Fibroblast of skin of back (primary cell): Measurements from ENCODE around the gene ADGB. TPM values are rescaled to one million over a fixed set of nuclear protein-coding genes. Genes with fewer than 3 reads are reported as not detected.
A peak's percentile ranks its signal among the peaks of the same experiment; 100 is the strongest.
"Not testable (repeated sequence)": the region's sequence is repeated elsewhere in the genome, so short reads cannot be mapped to it uniquely, and the experiment has no call there.

ENCODE experiments used
- DNase-seq: peaks from one replicate; pipeline ENCODE4 v3.0.0-alpha.2; 2013
- polyA plus RNA-seq, 2 experiments: library from polyadenylated mRNA; unstranded; fragments of 120-200 nt; gene quantifications; one replicate each; pipeline ENCODE4 v1.2.1, GENCODE V29; 2013; ENCODE audit not compliant: insufficient read length in 2 of 2

The ADGB gene
- not detected for polyA plus RNA-seq (2013, experiment 1 of 2; ENCODE audit: insufficient read length)
- polyA plus RNA-seq (2013, experiment 2 of 2; ENCODE audit: insufficient read length) = not detected

DNA sequence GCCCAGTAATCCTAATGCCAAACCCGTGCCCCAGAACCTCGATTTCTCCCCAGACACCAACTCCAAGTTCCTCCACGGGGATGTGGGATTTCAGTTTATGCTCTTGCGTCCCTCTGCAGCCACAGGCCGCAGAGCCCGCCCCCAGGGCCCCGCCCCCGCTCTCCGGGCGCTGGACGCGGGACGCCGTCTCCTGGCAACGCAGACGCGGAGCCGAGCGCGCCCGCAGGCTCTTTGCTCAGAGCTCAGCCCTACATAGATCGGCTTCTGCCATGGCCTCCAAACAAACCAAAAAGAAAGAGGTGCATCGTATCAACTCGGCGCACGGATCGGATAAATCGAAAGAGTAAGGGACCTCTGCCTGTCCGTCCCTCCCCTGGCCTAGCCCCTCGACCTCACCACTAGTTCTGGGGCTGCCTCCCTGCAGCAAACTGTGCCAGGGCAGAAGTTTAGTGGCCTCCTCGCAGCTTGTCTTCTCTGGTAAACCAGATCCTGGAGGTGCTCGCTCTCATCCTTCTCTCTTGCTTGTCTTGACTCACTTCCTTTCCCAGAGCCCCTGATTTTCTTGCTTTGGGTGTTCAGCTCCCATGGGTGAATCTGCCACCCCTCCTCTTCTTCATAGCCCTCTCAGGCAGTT, at the start of gene ADGB:
Gene ADGB (plus strand): TSS at position 201 of the 634 bp plus-strand sequence. CDS start 69 bp downstream, at position 270.
- peak; percentile 55 for DNase-seq

DNA sequence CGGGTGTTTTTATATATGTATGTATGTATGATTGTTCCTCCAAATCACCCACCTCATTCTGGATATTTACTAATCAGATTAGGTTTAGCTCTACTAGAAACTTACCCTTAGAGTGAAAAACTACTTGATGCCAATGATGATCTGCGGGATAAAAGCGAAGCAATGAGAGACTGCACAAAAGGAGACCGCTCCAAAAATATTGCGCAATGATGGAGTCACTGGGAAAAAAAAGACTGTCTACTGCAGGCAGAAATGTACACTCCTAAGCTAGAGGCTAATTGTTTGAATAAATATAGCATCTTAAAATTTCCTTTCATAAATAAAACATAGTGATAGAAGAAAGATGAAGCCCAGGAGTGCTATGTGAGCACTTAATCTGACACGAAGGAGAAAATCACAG, 47.9 kb upstream of the ADGB start:
- peak; percentile 26 for DNase-seq

DNA sequence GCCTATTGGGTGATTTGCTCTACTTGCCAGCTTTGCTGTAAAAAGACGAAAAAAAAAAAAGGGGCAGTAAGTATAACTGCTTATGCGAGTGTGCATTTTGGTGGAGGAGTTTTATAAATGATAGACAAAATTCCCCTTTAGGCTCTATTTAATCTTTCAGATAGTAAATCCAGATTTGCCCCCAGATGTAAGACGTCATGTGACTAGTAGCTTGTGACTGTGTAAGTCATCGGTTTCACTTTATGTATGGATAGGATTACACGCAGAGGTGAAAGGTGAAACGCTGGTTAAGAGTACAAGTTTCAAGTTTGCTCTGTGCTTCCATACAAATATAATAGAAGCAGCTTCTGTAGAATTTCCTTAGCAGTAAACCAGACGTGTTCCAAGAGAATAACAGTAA, 47.2 kb upstream of the ADGB start:
- no peak for DNase-seq

DNA sequence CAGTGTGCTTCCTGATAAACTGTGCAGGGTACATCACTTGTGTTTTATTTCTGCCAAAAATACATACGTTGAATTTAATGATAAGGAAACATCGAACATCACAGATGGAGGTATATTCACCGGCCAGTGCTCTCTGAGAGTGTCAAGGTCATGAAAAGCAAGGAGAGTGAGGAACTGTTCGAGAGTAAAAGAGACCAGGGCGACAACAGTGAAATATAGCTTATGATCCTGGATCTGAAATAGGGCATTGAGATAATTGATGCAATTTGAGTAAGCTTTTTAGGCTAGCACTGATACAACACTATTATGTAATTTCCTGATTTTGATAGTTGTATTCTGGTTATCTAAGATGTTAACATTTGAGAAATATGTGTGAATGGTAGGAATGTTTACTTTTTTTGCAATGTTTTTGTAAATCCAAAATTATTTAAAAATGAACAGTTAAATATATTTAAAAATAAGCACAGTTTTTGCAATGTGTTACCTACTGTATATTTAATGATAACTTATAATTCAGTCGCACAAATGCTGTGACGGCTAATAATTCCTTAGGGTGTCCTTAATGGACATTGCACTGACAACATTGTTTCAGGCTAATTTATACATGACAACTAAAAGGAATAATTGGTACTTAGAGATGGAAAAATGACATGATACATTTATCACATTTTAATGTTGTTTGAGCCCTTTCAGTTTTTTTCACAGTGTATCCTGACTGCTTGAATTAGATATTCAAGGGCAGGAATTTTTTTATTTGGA, 45.2 kb upstream of the ADGB start:
- no peak for DNase-seq

DNA sequence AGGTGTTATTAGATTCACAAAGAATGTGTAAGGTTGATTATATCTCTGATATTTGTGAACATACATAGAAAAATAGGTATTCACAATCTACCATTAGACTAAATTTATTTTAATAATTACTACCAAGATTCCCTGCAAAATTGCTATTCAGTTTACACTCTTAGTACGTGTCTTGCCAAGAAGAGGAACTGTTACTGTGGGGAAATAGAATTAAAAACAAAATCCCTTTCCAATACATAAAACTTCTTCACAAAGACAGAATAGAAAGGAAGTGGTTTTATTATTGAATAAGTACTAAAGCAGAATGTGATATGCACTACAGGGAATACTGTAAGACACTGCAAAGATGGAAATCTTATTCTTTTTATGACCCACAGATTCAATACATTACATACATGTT, 38.2 kb upstream of the ADGB start:
- DNase-seq = no peak

DNA sequence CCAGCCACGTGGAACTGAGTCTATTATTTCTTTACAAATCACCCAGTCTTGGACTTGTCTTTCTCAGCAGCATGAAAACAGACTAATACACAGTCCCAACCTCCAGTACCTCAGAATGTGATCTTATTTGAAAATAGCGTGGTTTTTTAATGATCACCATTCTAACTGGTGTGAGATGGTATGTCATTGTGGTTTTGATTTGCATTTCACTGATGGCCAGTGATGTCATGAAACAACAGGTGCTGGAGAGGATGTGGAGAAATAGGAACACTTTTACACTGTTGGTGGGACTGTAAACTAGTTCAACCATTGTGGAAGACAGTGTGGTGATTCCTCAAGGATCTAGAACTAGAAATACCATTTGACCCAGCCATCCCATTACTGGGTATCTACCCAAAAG, 32.1 kb upstream of the ADGB start:
- DNase-seq = not testable (repeated sequence)

DNA sequence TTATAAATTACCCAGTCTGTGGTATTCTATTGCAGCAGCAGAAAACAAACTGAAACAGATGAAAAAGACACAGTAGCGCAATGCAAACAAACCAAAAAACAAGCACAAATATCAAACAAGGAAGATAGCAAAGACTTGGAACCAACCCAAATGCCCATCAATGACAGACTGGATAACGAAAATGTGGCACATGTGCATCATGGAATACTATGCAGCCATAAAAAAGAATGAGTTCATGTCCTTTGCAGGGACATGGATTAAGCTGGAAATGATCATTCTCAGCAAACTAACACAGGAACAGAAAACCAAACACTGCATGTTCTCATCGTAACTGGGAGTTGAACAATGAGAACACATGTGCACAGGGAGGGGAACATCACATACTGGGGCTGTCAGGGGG, 30.2 kb upstream of the ADGB start:
- DNase-seq = not testable (repeated sequence)

DNA sequence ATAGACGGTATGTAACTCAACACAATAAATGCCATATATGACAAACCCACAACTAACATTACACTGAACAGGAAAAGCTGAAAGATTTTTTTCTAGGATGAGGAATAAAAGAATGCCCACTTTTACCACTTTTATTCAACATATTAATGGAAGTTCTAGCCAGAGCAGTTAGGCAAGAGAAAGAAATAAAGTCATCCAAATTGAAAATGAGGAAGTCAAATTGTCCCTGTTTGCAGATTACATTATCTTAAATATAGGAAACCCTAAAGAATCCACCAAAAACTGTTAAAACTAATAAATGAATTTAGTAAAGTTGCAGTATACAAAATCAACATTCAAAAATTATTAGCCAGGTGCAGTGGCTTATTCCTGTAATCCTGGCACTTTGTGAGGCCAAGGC, 24.6 kb upstream of the ADGB start:
- DNase-seq = no peak

DNA sequence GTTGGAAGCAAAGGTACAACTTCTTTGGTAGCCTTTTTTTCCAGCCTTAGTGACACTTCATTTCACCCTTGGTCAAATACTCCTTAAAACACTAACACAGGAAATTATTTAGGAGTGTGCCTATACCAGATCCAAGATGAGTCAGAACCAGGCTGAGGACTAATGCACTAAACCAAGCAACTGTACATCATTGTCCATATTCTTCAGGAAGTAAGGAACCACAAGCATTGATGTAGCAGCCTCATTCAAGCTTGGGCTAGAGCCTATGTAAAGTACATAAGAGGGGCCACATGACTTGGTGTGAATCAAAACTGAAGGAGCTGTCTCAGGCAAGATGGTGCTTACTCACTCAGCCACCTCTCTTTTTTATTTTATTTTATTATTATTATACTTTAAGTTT, 20.7 kb upstream of the ADGB start:
- peak; percentile 38 for DNase-seq

DNA sequence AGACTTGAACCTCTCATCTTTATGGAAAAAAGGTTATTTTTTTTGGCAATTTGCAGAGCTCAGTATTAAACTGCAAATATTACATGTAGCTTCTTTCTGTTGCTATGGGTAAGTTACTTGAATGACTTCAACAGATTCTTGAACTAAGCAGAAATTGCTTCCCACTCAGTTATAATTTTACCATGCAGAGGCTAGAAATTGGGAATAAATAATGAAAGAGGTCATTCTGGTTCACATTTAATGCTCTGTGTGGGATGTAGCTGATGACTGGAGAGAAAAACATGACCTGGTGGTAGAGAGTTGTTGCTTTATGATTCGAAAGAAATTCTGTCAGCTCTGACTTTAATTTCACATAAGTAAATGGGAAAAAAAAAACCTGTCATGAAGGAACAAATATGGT, 16.8 kb upstream of the ADGB start:
- no peak for DNase-seq

DNA sequence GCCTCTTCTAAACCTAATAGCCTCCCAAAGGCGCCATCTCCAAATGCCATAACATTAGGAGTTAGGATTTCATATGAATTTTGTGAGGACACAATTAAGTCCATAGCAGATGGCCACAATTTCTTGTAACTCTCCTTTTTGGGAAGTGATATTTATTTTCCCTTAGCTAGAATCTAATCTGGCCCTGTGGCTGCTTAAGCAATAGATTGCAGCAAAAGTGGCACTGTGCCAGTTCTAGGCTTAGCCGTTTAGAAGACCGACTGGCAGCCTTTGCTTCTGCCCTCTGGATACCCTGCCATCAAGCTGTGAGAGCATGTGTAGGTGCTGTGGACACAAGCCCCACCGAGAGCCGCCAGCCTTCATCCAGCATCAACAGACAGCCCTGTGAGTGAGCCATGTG, 15.9 kb upstream of the ADGB start:
- peak; percentile 9 for DNase-seq

DNA sequence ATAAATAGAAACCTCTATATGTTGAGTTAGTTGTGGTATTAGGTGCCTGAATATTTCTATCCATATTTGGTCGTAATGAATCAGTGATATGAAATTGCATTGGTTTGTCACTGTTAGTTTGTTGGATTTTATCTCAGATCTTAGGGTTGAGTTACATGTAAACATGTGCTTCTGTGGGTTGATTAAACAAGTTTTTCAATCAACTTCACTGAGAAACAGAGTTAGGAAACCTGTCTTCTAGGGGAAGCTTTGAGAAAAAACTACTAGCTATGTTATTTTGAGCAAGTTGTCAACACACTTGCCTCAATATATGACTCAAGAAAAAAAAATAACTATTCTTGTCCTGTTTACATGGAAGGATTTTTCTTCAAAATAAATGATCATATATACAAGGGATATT, 14.8 kb upstream of the ADGB start:
- peak; percentile 45 for DNase-seq

DNA sequence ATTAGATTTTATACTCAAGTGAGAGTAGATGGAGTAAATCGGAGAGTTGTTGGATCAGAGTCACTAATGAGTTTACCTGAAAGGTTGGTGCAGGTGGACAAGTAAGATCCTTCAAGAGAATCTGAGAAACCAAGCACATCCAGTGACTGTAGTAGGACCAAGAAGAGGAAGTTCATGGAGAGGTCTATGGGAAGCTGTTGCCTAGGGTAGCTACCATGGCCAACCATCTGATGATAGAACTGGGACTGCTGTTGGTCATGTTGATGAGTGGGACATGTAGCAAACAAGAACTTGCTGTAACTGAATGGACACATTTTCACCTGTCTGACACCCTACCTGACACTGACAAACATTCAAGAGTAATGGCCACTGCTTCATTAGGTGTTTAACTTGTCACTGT, 11.3 kb upstream of the ADGB start:
- DNase-seq = no peak

DNA sequence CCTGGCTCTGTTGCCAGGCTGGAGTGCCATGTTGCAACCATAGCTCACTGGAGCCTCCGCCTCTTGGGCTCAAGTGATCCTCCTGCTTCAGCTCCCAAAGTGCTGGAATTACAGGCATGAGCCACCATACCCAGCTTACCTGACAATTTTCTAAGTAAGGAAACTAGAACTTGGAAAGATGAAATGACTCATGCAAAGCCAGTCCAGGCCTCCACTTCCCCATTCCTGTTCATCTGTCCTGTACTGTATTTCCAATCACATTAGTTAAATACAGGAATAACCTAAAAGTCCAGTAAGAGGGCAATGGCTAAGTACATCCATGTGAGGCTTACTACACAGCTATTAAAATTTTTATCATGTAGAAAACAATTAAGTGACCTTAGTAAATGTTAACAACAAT, 8.3 kb upstream of the ADGB start:
- no peak for DNase-seq

DNA sequence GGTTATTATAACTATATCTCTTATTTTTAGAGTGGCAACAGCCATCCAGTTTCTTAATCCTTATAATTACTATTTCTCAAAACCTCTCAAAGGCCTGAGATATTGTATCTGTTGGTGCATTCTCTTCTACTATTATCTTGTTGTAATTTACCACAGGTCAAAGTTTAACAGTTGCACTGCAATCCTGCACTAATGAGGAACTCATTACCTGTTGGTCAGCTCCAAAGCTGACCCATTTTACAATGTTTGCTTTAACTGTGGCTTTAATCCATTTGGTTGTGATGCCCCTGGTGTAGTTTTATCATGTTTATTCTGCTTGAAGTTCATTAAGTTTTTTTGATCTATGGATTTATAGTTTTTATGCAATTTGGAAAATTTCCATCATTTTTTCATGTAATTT, 6.3 kb upstream of the ADGB start:
- DNase-seq = no peak

DNA sequence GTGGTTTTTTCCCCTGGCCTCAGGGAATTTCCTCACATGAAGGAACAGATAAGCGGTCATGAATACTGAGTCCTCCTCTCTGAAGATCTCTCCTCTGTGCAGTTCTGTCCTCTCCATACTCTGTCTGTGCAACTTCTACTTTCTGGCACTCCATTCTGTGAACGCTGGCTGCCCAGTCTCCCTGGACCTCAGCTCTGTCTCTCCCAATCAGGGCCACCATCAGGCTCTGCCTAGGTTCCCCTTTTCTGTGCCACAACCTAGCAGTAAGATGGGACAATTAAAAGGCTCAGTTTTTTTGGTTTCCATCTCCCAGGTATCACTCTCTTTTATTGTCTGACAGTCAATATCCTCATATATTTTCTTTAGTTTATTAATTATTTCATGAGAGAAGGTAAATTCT, 4.8 kb upstream of the ADGB start:
- DNase-seq = no peak

DNA sequence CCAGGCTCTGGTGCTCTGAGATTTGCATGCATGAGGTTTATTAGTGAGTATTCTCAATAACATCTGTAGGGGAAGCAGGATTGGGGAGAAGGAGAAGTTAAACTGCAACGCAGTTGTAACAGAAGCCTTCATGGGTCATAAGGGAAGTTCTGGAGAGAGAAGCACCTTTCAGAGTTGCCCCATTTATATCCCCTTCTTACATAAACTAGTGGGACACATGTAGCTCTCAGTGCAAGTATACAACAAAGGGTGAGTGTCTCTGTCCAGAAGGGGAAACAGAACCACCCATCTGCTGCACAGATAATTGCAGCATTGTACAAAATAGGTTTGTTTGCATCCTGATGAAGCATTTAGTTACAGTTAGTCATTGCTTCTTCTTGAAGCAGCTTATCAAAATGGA, 4.3 kb upstream of the ADGB start:
- DNase-seq = no peak

DNA sequence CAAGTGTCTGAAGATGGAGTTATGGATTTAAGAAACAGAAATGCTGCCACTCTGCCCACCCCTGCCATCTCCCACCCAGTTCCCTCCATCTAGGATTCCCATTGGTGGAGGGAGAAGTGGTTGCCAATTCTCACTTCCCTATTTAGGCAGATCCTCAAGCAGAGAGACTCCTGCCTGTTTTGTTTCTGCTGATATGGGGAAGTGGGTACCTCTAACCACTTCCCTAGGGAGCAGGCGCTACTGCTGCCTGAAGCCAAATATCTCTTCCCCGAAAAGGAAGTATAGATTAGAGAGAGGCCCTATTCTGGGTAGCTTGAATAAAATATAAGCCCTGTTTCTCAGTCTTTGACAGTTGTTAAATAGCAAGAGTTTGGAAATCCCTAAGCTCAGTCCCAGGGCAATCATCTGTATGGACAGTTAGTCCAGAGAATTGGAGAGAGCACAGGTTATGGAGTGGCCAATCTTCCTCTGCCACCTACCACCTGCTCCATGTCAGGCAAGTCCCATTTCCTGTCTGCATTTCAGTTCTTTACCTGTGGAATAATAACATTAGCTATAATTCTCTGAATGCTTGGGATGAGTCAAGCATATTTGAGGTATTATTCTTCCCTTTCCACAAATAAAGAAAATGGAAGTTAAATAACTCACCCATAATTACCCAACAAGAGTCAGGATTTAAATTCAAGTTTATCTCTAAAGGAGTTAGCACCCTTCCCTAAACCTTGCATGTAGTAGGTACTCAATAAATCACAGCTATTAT, 2.6 kb upstream of the ADGB start:
- DNase-seq = no peak

DNA sequence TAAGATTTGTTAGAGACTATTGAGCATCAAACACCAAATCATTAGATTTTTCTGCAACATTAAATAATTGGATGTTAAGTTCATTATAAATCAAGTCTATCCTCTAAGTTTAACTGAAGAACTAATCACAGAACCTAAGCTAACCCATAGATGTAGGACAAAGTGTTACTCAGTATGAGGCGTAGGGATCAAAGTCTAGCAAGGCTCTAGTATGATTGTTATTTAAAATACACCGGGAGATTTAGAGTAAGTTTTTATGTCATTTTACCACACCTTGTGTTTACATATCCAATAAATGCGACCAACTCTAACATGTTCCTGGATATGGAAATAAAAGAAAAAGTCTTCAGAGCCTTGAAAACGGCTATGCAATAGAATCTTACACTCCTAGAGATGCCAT, 2.6 kb downstream of the ADGB start:
- no peak for DNase-seq

DNA sequence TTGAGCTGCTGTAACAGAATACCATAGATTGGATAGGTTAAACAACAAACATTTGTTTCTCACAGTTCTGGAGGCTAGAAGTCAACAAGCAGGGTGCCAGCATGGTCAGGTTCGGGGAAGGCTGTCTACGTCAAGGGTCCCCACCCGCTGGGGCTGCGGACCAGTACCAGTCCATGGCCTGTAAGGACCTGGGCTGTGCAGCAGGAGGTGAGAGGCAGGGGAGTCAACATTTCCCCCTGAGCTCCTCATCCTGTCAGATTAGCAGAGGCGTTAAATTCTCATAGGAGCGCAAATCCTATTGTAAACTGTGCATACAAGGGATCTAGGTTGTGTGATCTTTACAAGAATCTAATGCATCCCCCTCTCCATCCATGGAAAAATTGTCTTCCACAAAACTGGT, 3.8 kb downstream of the ADGB start:
- no peak for DNase-seq

DNA sequence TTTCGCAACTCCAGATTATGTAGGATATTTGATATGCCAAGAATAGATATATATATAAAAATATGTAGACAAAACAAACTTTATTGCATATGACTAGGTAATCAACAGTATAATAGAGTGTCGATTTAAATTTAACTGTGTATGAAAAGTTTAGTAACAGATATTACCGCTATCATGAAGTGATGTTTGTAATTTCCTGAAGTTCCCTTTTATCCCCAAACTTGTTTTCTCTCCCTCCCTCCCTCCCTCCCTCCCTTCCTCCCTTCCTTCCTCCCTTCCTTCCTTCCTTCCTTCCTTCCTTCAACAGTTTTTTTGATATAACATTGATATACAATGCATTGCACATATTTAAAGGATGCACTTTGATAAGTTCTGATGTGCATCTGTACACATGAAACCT, 15.2 kb downstream of the ADGB start:
- no peak for DNase-seq

DNA sequence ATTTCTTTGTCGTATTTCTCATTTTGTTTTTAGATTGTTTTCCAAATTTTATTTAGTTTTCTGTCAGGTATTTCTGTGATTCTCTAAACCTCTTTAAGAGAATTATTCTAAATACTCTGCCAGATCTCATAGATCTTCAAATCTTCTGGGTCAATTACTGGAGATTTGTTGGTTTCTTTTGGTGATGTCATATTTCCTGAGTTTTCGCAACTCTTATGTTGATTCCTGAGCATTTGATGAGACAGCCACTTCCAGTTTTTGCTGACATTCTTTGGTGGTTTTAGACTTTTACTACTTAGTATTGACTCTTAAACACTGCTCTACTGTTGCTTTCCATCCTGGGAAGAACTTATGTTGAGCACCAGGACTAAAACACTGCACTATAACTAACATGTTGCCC, 21.9 kb downstream of the ADGB start:
- DNase-seq = no peak

DNA sequence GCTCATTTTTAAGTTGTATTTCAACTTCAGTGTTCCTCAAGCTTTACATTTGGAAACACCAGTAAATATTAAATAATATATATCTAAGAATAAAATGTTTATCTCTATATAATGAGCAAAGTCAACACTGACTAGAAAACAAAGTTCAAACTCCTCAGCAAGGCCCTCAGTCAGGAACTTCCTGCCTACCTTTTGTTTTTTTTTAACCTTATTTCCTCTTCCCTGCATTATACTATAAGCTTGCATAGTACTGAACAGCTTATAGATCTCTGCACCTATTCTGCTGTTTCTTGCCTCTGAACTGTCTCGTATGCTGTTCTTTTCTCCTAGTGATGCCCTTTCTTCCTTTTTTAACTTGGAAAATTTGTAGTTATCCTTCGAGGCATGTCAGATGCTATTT, 29.6 kb downstream of the ADGB start:
- DNase-seq = no peak

DNA sequence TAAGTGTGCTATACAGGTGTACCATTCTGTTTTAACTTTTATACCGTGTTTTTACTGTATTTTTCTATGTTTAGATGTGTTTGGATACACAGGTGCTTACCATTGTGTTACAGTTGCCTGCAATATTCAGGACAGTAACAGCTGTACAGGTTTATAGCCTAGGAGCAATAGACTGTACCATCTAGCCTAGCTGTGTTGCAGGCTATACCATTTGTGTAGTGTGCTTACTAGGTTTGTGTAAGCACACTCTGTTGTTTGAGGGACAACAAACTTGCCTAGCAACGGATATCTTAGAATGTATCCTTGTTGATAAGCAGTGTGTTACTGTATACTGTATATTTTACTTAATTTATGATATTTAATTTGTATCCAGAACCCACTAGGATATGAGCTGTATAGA, 35.2 kb downstream of the ADGB start:
- DNase-seq = no peak
